Measurements from ENCODE around the gene PASK.

The PASK gene

GRCh38 chr2:241187101-241187917 is 38.0 kb upstream of the PASK start:
- no peak overlapping the region for H3K4me3 ChIP-seq (ENCODE audit: low read depth, low read length)
- TF ChIP-seq CTCF (IDR thresholded peaks at IDR 0.05; ENCODE audit: borderline replicate concordance, insufficient read depth, low read depth, low read length): no peak

- no peak for TF ChIP-seq CTCF (IDR thresholded peaks at IDR 0.05; ENCODE audit: borderline replicate concordance, insufficient read depth, low read depth, low read length)
- no peak overlapping the region for H3K4me3 ChIP-seq (ENCODE audit: low read depth, low read length)
Measured at GRCh38 chr2:241185961-241186360, 36.7 kb upstream of the PASK start.

GRCh38 chr2:241184901-241185300 is 35.6 kb upstream of the PASK start:
- TF ChIP-seq CTCF (IDR thresholded peaks at IDR 0.05; ENCODE audit: borderline replicate concordance, insufficient read depth, low read depth, low read length): no peak
- no peak overlapping the region for H3K4me3 ChIP-seq (ENCODE audit: low read depth, low read length)

GRCh38 chr2:241183221-241183620 is 33.9 kb upstream of the PASK start:
- no peak overlapping the region for H3K4me3 ChIP-seq (ENCODE audit: low read depth, low read length)
- TF ChIP-seq CTCF (IDR thresholded peaks at IDR 0.05; ENCODE audit: borderline replicate concordance, insufficient read depth, low read depth, low read length): no peak

GRCh38 chr2:241182531-241183133 is 33.4 kb upstream of the PASK start:
- H3K4me3 ChIP-seq (ENCODE audit: low read depth, low read length): no peak overlapping the region
- no peak for TF ChIP-seq CTCF (IDR thresholded peaks at IDR 0.05; ENCODE audit: borderline replicate concordance, insufficient read depth, low read depth, low read length)

- H3K4me3 ChIP-seq (ENCODE audit: low read depth, low read length): no peak overlapping the region
- no peak for TF ChIP-seq CTCF (IDR thresholded peaks at IDR 0.05; ENCODE audit: borderline replicate concordance, insufficient read depth, low read depth, low read length)
Measured at GRCh38 chr2:241182126-241182525, 32.9 kb upstream of the PASK start.

GRCh38 chr2:241180495-241180894 is 31.2 kb upstream of the PASK start:
- TF ChIP-seq CTCF (IDR thresholded peaks at IDR 0.05; ENCODE audit: borderline replicate concordance, insufficient read depth, low read depth, low read length): no peak
- H3K4me3 ChIP-seq (ENCODE audit: low read depth, low read length): no peak overlapping the region

Measured in GM12875 (cell line).